SK-N-MC (cell line): Measurements from ENCODE around the gene MAEL.

ENCODE experiments used
- EZH2 ChIP-seq: fragments of 200-600 bp; sonication (generic); IDR thresholded peaks from one replicate; pipeline ENCODE4 v1.6.1; 2017; ENCODE audit warnings: antibody characterized with exemption
- POLR2AphosphoS5 ChIP-seq: IDR thresholded peaks from 2 replicates; pipeline ENCODE4 v1.6.1; 2012; ENCODE audit warnings: mild to moderate bottlenecking, low read depth, low read length, borderline replicate concordance

- TF ChIP-seq POLR2AphosphoS5, result no peak
- TF ChIP-seq EZH2, result no peak
Measured at GRCh38 chr1:166956057-166956850, 32.8 kb upstream of the MAEL start.
